NT2/D1 (cell line): ENCODE measurements around the gene AKT3.

ENCODE experiments used
- SUZ12 ChIP-seq: IDR thresholded peaks from 2 replicates; pipeline ENCODE4 v1.6.1; 2011; ENCODE audit not compliant: insufficient read length, insufficient read depth; ENCODE audit errors: extremely low read depth
- YY1 ChIP-seq: IDR thresholded peaks from 2 replicates; pipeline ENCODE4 v1.6.1; 2011; ENCODE audit not compliant: insufficient read length, insufficient read depth
- ZNF274 ChIP-seq: IDR thresholded peaks from 2 replicates; pipeline ENCODE4 v1.6.1; 2011; ENCODE audit warnings: mild to moderate bottlenecking, low read depth, low read length

- TF ChIP-seq YY1 = no peak
- TF ChIP-seq ZNF274 = no peak
- TF ChIP-seq SUZ12 = no peak
These were observed 1.7 kb downstream of the AKT3 start for GRCh38 chr1:243848165-243848857.
